ENCODE data around the gene IGFLR1. TPM values are rescaled to one million over a fixed set of nuclear protein-coding genes. Genes with fewer than 3 reads are reported as not detected.

IGFLR1 gene
- total and polyA plus RNA-seq, 9 of the 15 experiments (the other 6 are each of a cell fraction or from before 2014, with no cell fraction given), result 1.0 to 14.3 (median 4.6) TPM

DNA sequence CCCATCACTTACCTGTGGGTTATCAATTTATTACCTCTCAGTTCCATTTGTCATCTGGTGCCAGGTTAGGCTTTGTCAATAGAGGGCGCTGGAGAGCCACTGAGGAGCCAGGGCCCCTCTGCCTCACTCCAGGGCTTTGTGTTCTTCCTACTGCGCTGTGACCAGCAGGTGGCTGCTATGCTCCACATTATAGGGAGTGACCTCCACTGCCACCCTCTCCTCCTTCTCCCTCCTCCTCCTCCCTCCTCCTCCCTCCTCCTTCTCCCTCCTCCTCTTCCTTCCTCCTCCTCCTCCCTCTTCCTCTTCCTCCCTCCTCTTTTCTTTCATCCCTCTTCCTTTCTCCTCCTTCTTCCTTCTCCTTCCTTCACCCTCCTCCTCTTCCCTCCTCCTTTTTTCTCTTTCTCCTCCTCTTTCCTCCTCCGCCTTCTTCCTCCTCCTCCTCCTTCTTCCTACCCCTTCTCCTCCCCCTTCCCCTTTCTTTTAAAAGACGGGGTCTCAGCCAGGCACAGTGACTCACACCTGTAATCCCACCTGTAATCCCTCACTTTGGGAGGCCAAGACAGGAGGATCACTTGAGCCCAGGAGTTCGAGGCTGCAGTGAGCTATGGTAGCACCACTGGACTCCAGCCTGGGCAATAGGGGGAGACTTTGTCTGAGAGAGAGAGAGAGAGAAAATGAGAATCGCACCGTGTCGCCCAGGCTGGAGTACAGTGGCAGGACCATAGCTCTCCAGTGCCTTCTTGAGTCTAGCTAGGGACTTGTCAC, 48.2 kb downstream of the IGFLR1 start (continued):
- TF ChIP-seq, protein P1, sequence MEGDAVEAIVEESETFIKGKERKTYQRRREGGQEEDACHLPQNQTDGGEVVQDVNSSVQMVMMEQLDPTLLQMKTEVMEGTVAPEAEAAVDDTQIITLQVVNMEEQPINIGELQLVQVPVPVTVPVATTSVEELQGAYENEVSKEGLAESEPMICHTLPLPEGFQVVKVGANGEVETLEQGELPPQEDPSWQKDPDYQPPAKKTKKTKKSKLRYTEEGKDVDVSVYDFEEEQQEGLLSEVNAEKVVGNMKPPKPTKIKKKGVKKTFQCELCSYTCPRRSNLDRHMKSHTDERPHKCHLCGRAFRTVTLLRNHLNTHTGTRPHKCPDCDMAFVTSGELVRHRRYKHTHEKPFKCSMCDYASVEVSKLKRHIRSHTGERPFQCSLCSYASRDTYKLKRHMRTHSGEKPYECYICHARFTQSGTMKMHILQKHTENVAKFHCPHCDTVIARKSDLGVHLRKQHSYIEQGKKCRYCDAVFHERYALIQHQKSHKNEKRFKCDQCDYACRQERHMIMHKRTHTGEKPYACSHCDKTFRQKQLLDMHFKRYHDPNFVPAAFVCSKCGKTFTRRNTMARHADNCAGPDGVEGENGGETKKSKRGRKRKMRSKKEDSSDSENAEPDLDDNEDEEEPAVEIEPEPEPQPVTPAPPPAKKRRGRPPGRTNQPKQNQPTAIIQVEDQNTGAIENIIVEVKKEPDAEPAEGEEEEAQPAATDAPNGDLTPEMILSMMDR (IDR thresholded peaks at IDR 0.05 in 2 of 3, conservative IDR thresholded peaks at IDR 0.05 in 1 of 3; ENCODE audit: insufficient read depth in 2 of 3, low read depth in 1 of 3, low read length in 3 of 3), result peak; percentile 98 to 99 (median 99)
- TF ChIP-seq YY1 (IDR thresholded peaks at IDR 0.05; ENCODE audit: borderline replicate concordance in 1 of 3, control insufficient read depth in 1 of 3, extremely low read depth in 1 of 3, insufficient read depth in 3 of 3, insufficient read length in 1 of 3, insufficient replicate concordance in 2 of 3, low read depth in 1 of 3, low read length in 2 of 3) (peak in 1 of 3 experiments; percentile 60), SNRNP70 (optimal IDR thresholded peaks at IDR 0.05; ENCODE audit: low read depth, low read length) (no peak), ZNF507 (tag; conservative IDR thresholded peaks at IDR 0.05) (no peak), LARP7 (IDR thresholded peaks at IDR 0.05) (0 out of 2 replicates have a peak, but pooled peaks have one; percentile 28), BCOR (IDR thresholded peaks at IDR 0.05) (peak; percentile 38; the same call in 1 of the 2 replicates), ARHGAP35 (IDR thresholded peaks at IDR 0.05; ENCODE audit: partially characterized antibody) (peak; percentile 77), KDM1A (IDR thresholded peaks at IDR 0.05) (peak; percentile 70 to 77; a peak in 3 of 4 replicates), HDAC1 (IDR thresholded peaks at IDR 0.05) (peak; percentile 47 to 61; a peak in 1 of 4 replicates), XRCC5 (IDR thresholded peaks at IDR 0.05; ENCODE audit: low read depth, low read length) (peak; percentile 91), POLR2A (conservative IDR thresholded peaks at IDR 0.05) (no peak), ZNF197 (CRISPR knock-in tag; IDR thresholded peaks at IDR 0.05; ENCODE audit: low read depth) (no peak), NCOA4 (IDR thresholded peaks at IDR 0.05; ENCODE audit: partially characterized antibody) (peak; percentile 69), CC2D1A (IDR thresholded peaks at IDR 0.05) (peak; percentile 94), PHF21A (IDR thresholded peaks at IDR 0.05; ENCODE audit: borderline replicate concordance, low read depth) (peak; percentile 26; the same call in 1 of the 2 replicates)
- TF ChIP-seq, protein P2, sequence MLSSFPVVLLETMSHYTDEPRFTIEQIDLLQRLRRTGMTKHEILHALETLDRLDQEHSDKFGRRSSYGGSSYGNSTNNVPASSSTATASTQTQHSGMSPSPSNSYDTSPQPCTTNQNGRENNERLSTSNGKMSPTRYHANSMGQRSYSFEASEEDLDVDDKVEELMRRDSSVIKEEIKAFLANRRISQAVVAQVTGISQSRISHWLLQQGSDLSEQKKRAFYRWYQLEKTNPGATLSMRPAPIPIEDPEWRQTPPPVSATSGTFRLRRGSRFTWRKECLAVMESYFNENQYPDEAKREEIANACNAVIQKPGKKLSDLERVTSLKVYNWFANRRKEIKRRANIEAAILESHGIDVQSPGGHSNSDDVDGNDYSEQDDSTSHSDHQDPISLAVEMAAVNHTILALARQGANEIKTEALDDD (IDR thresholded peaks at IDR 0.05), result peak; percentile 20; the same call in 1 of the 2 replicates
- TF ChIP-seq, protein P3, sequence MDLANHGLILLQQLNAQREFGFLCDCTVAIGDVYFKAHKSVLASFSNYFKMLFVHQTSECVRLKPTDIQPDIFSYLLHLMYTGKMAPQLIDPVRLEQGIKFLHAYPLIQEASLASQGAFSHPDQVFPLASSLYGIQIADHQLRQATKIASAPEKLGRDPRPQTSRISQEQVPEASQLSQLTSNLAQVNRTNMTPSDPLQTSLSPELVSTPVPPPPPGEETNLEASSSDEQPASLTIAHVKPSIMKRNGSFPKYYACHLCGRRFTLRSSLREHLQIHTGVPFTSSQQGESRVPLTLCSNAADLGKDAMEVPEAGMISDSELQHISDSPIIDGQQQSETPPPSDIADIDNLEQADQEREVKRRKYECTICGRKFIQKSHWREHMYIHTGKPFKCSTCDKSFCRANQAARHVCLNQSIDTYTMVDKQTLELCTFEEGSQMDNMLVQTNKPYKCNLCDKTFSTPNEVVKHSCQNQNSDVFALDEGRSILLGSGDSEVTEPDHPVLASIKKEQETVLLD (IDR thresholded peaks at IDR 0.05), result 0 out of 2 replicates have a peak, but pooled peaks have one; percentile 42
- TF ChIP-seq, protein P4, sequence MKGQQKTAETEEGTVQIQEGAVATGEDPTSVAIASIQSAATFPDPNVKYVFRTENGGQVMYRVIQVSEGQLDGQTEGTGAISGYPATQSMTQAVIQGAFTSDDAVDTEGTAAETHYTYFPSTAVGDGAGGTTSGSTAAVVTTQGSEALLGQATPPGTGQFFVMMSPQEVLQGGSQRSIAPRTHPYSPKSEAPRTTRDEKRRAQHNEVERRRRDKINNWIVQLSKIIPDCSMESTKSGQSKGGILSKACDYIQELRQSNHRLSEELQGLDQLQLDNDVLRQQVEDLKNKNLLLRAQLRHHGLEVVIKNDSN (CRISPR knock-in tag; IDR thresholded peaks at IDR 0.05), result no peak
- TF ChIP-seq, protein P5, sequence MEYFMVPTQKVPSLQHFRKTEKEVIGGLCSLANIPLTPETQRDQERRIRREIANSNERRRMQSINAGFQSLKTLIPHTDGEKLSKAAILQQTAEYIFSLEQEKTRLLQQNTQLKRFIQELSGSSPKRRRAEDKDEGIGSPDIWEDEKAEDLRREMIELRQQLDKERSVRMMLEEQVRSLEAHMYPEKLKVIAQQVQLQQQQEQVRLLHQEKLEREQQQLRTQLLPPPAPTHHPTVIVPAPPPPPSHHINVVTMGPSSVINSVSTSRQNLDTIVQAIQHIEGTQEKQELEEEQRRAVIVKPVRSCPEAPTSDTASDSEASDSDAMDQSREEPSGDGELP (CRISPR knock-in tag; IDR thresholded peaks at IDR 0.05; ENCODE audit: borderline replicate concordance), result peak; percentile 54; the same call in 1 of the 2 replicates
